Measurements from ENCODE around the gene TAF1.

DNA sequence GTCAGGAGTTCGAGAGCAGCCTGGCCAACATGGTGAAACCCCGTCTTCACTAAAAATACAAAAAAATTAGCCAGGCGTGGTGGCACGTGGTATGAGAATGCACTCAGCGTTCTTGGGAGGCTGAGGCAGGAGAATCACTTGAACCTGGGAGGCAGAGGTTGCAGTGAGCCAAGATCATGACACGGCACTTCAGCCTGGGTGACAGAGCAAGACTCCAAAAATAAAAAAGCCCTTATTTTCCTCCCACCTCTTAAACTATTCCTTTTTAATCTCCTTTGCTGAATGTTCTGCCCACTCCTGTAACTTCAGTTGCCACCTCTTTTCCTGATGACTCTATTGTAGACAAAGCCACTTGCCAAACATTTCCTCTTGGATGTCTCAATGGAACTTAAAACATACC lies 72.6 kb downstream of the TAF1 start:
- TF ChIP-seq, protein P1, sequence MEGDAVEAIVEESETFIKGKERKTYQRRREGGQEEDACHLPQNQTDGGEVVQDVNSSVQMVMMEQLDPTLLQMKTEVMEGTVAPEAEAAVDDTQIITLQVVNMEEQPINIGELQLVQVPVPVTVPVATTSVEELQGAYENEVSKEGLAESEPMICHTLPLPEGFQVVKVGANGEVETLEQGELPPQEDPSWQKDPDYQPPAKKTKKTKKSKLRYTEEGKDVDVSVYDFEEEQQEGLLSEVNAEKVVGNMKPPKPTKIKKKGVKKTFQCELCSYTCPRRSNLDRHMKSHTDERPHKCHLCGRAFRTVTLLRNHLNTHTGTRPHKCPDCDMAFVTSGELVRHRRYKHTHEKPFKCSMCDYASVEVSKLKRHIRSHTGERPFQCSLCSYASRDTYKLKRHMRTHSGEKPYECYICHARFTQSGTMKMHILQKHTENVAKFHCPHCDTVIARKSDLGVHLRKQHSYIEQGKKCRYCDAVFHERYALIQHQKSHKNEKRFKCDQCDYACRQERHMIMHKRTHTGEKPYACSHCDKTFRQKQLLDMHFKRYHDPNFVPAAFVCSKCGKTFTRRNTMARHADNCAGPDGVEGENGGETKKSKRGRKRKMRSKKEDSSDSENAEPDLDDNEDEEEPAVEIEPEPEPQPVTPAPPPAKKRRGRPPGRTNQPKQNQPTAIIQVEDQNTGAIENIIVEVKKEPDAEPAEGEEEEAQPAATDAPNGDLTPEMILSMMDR (conservative IDR thresholded peaks at IDR 0.05; ENCODE audit: low read length): no peak
- TF ChIP-seq EZH2phosphoT487 (IDR thresholded peaks at IDR 0.05; ENCODE audit: borderline replicate concordance): no peak

Measured in Loucy (cell line).